DMS 273 treated with DMSO at 0.1 percent for 48 hours (cell line): ENCODE results near the gene TSBP1.
"Not testable (repeated sequence)": the region's sequence is repeated elsewhere in the genome, so short reads cannot be mapped to it uniquely, and the experiment has no call there.

Experiments used
- DNase-seq: peaks from one replicate; lab custom pipeline; 2025; lab: John Stamatoyannopoulos, UW

Gene TSBP1

DNA sequence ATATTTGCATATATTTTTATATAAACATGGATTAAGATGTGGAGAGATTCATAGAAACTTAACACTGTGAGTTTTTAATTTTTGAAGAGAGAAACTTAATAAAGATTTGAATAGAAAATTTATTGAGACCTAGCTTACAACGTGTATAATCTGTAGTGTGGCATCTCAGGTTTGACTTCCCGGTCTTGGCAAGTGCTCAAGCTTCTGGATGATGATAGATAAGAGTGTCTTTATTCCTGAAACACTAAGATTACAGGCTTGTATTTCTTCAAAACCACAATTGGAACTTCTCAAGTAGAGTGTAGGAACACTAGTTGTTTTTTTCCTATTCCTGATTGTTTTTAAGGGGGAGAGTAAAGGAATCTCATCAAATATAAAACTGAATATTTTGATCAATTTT is 83.3 kb downstream of the TSBP1 start:
- DNase-seq: no peak

DNA sequence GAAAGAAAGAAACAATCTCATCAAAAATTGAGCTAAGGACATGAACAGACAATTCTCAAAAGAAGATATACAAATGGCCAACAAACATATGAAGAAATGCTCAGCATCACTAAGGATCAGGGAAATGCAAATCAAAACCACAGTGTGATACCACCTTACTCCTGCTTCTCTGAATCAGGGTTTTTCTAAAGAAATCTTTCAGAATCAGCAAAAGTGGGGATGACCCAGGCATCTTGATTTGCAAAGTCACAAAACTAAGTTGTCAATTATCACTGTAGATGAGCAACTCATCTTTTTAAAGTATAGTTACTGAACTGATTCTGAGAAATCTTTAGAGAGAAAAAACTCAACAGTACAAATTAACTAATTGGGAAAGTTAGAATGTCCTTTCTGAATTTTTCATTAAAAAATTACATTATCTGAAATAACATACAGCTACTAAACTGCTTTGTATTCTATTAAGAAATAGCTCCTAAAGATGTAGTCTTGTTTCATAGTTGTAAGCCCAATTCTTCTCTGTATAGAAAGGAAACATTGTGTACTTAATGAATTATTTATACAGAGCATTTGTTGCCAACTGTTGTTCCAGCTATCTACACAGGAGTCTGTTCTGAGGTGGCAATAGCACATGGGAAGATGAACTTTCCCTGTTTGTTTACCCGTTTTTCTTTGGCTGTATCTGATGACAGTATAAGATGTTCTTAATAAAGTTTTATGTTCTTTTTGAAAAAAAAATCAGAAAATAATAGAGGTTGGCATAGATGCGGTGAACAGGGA is 97.7 kb downstream of the TSBP1 start:
- DNase-seq: not testable (repeated sequence)

DNA sequence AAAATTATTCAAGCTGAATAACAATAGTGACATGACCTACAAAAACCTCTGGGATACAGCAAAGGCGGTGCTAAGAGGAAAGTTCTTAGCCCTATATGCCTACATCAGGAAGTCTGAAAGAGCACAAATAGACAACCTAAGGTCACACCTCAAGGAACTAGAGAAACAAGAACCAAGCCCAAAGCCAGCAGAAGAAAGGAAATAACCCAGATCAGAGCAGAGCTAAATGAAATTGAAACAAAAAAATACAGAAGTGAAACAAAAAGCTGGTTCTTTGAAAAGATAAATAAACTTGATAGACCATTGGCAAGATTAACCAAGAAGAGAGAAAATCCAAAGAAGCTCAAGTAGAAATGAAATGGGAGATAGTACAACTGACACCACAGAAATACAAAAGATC is 100.3 kb downstream of the TSBP1 start:
- no peak for DNase-seq

DNA sequence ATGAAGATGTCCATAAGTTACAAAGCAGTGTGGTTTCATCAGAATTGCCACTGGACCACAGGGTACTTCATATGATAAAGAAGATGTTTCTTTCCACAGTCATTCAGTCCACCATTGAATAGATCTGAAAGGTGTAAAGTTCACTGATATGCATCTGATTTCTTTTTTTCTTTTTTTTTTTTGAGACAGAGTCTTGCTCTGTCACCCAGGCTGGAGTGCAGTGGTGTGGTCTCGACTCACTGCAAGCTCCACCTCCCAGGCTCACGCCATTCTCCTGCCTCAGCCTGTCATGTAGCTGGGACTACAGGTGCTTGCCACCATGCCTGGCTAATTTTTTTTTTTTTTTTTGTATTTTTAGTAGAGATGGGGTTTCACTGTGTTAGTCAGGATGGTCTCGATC is 103.2 kb downstream of the TSBP1 start:
- not testable (repeated sequence) for DNase-seq

DNA sequence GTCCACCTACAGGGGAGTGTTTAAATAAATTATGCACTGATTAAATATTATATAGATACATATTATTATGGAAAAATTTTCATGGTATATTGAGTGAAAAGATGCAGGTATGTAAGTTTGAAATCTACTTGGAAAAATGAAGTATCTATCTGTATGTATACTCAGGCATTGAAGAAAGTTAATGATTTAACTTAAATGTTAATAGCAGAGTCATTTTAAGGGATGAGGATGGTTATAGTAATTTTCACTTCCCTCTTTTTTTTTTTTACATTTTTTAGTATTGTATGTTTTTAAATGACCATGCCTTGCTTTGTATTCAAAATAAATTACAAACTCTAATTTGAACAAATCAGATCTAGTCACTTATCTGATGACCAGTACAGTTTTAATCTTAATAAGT is 104.7 kb downstream of the TSBP1 start:
- DNase-seq: no peak

DNA sequence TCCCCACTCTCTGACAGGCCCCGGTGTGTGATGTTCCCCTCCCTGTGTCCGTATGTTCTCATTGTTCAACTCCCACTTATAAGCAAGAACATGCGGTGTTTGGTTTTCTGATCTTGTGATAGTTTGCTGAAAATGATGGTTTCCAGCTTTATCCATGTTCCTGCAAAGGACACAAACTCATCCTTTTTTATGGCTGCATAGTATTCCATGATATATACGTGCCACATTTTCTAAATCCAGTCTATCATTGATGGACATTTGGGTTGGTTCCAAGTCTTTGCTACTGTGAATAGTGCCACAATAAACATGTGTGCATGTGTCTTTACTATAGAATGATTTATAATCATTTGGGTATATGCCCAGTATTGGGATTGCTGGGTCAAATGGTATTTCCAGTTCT is 114.4 kb downstream of the TSBP1 start:
- not testable (repeated sequence) for DNase-seq

DNA sequence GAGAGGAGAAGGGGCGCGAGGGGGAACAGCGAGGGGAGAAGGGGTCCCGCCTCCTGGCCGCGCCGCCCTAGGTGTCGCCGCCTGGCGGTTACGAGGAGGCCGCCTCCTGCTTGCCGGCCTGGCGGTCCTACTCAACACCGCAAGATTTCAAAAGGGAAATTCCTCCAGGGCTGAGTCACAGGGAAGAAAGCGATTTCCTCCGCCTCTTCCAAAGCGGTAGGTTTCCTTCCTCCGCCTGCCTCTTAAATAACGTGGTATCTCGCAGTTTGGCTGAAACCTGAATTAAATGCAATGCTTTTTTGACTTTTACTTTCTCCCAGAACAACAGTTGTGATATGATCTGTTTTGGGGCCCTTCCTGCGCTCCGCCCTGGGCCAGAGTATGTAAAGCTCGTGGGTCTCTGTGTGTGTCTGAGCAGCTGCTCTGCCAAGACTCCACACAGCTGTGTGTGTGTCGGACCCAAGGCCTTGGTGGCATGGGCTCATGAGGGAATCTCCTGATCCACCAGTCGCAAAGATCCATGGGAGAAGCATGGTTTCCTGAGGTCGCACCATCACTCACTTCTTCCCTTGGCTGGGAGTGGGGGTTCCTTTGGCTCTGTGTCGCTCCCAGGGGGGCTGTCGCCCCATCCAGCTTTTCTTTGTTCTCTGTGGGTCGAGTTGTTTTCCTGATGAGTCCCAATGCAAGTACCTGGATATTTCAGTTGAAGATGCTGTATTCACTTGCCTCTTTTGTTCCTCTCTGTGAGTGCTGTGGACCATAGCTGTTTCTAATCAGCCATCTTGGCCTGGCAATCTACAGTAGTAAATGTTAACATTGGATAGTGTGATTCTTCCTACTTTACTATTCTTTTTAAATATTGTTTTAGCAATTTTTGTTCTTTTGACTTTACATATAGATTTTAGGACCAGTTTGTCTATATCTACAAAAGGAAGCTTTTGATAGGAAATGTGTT is 116.2 kb downstream of the TSBP1 start:
- no peak for DNase-seq

DNA sequence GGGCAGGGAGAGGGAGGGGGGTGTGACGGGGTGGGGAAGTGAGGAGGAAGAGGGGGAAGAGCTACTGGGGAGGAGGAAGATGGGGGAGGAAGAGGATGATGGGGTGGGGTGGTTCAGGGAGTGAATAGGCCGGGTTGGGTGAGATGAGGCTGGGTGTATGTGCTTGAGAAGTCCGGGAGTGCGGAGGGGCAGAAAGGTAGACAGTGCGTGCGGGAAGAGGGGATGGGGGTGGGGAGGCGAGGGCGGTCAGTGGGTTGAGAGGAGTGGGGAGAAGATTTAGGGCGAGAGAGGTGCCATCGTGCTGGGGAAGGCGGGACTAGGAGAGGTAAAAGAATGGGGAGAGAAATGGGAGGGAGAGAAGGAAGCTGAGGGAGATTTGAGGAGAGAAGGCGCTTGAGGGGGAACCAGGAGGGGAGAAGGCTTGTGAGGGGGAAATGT is 116.9 kb downstream of the TSBP1 start:
- DNase-seq: no peak

DNA sequence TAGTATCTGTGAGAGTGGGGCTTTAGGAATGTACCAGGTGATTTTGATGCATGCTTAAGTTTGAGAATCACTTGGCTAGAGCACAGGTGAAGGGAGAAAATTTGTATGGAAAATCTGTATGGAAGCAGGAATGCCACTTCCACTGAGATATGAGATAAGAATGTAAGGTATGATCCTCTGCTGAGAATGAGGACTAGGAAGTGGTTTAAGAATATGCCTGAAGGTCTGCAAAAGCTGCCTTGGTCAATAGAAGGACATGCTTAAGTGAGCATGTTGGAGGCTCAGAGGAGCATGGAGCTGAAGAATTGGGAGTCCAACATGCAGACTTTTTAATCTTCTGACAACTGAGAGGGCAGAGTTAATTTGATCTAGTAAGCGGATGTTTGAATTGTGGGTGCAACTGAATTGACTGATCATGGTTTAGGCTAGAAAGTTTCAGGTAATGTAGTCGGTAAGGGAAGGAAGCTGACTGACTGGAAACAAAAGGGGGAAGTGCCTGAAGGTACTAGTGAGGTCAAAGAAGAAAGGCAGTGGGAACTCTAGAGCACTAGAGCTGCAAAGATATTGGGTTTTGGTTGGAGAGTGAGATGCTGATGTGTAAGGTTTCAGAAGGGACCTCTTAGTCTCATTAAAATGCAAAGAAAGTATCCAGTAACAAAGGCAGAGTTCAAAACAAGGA is 119.2 kb downstream of the TSBP1 start:
- no peak for DNase-seq

DNA sequence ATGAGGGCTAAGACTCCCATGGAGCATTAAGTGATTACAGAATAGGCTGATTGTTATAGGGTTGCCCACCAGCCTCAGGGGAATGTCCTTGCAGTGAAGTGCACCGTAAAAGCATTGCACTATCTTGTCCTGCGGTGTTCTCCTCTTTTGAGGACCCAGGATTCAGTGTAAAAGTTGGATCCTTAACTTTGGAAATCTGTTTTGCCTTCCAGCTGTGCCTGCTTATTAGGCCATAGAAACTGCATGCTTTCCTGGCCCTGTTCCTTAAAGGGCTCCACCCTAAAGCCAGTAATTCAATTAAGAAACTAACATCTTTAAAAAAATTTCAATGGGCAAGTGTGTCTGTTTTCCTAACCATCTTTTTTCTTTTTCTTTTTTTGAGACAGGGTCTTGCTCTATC is 122.4 kb downstream of the TSBP1 start:
- no peak for DNase-seq

DNA sequence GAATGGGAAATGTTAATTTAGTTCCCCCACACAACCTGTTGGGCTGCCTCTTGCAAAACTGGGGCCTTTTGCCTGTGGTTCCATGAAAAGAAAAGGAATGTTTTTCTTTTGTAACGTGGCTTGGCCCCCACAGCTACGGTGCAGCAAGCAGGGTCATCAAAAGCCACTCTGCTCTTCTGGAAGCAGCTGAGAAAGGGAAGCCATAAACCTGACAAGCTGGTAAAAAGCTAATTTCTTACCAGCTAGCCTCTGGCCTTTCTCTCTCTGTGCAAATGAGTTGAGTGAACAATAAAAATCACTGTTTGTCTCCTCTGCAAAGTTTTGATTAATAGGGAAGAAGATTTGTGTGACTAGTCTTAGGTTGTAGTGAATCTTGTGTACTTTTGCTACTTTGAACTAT is 124.3 kb downstream of the TSBP1 start:
- no peak for DNase-seq

DNA sequence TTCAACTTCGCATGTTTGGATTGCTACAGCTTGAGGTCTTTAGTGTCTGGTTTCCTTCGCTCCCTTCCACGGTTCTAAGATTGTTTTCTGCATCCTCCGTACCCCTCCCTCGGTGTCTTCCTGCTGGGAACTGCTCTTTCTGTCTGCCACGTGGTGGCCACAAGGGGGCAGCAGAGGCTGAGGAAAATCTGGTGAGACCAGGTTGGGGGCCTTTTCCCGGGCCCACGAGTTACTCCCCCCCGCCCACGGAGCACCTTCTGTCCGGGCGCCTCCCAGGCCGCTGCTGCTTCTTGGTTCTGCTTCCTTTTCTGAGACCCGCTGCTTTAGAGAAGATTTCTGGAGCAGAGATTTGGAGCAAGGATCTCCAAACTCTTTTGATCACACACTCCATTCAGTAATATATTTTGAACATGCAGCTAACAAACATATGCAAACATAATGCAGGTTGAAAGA is 126.7 kb downstream of the TSBP1 start:
- peak; percentile 40 for DNase-seq

DNA sequence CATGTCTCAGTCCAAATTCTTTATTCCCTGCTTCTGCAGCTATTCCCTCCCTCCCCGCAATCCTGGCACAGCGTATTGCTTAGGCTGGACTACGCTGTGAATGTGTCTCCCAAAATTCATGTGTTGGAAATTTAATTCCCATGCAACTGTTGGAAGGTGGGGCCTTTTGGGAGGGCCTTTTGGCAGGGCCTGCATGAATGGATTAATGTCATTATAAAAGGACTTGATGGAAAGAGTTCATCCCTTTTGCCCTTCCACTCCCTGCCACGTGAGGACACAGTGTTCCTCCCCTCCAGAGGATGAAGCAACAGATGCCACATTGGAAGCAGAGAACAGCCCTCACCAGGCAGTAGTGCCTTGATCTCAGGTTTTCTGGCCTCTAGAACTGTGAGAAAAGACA is 127.4 kb downstream of the TSBP1 start:
- DNase-seq: no peak
